ENCODE data around the gene MLF2. TPM values are rescaled to one million over a fixed set of nuclear protein-coding genes. Genes with fewer than 3 reads are reported as not detected.

Gene MLF2
- total and polyA plus RNA-seq, 2 of the 13 experiments (the other 11 are each of a cell fraction or from before 2014, with no cell fraction given), result 88.1 to 167 TPM

DNA sequence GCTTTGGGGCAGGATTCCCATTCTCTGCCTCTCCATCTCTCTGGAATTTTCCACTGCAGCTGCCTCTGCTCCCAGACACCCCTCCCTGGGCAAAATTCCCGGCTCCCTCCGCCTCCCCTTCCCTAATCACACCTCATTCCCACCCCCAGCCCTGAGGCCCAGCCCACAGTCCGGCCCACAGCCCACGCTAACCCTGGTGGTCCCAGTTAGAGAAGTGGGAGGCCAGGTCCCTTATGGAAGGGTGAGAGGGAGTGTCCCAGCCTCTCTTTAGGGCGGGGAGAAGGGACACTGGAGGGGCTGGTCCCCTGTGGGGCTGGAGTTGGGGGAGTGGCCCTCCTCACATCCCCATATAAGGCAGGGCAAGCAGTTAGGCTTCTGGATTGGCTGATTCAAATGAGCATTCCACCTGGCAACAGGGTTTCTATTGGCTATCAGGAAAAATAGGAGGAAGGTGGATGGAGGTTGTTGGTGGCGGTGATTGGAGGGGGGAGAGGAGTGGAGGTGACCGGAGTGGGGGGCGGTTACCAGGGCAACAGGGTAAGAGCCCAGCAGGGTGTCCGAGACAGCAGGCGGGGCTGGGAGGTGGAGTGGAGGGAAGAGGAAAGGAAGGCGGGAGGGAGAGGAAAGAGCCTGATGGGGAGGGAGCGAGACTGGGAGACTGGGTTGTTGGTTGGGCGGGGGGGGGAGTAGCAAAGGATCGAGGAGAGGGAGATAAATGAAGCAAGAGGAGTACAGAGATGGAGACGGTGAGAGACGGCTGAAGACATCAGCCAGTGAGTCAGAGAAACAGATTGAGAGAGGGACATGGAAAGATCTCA lies 11.3 kb upstream of the MLF2 start:
- ChIA-PET CTCF (ENCODE audit: low intra/inter-chr PET ratio, low total read pairs) (no interaction called here), POLR2A (interaction anchor here (0.6 to 8.3 kb wide), 3 partner anchors 11 to 39 kb away, joined by 3 to 162 read pairs (median 11); partner anchors contain the start of gene MLF2)
- H3K27me3 ChIP-seq (ENCODE audit: control insufficient read depth in 1 of 2, insufficient read depth in 2 of 2, low read length in 2 of 2), result no peaks in the 10 kb centered on the region
- in situ Hi-C loops (cut with HindIII; ENCODE audit: extremely low pct_ligation_motif_present, low pct_unique_long_range_greater_than_20kb), result no loop called here
- H3K9me3 ChIP-seq (ENCODE audit: low read length), result no peaks in the 10 kb centered on the region
- H3K36me3 ChIP-seq (replicated peaks in 1 of 2; ENCODE audit: control insufficient read depth in 1 of 2, insufficient read depth in 2 of 2, low read length in 2 of 2), result no peaks in the 10 kb centered on the region
- peak overlapping the region; percentile 41 to 72 (median 51) for H3K4me3 ChIP-seq (replicated peaks in 1 of 3; ENCODE audit: insufficient read depth in 1 of 3, low read depth in 2 of 3, low read length in 3 of 3)
- H3K27ac ChIP-seq (ENCODE audit: extremely low read length, insufficient read depth, low read length), result peak overlapping the region; percentile 54
- H2AFZ ChIP-seq (ENCODE audit: low read length), result no peak overlapping the region
- peak overlapping the region; percentile 62 for H3K9ac ChIP-seq (ENCODE audit: insufficient read depth, low read depth, low read length)
- WGBS (ENCODE audit: low lambda C conversion rate), result 3% methylated on average over 16 of the region's 16 CpGs
- peak; percentile 95 for DNase-seq (ENCODE audit: low spot score)
- H3K4me2 ChIP-seq (ENCODE audit: low read depth, low read length), result peak overlapping the region; percentile 80
- 0 out of 2 replicates have a peak, but pooled peaks cover 6% of the 10 kb centered on the region for H4K20me1 ChIP-seq (ENCODE audit: insufficient read depth, low read length)
- peaks cover 20% of the 10 kb centered on the region for H3K79me2 ChIP-seq (ENCODE audit: insufficient read depth, low read length)
- H3K4me1 ChIP-seq (ENCODE audit: insufficient read depth, low read length), result peaks cover 77% of the 10 kb centered on the region
- intact Hi-C loops (cut with micrococcal nuclease; ENCODE audit: unreplicated experiment), result loop anchor here (1.0 kb wide), 1 partner anchor 11 kb away; the partner anchor contains the start of gene MLF2
- FAIRE-seq, result peak; percentile 95
- BruUV-seq (replicated peaks), result no TSS peak
- ATAC-seq, result peak; percentile 82
- TF ChIP-seq NONO (IDR thresholded peaks at IDR 0.05), result no peak
- TF ChIP-seq NONO (CRISPR knock-in tag; conservative IDR thresholded peaks at IDR 0.05), result no peak
- TF ChIP-seq HNRNPK (IDR thresholded peaks at IDR 0.05; ENCODE audit: low read depth, low read length, poor library complexity, severe bottlenecking), result no peak
- 0 out of 2 replicates have a peak, but pooled peaks have one; percentile 55 for TF ChIP-seq PHF21A (CRISPR knock-in tag; IDR thresholded peaks at IDR 0.05)
- TF ChIP-seq, protein P1, sequence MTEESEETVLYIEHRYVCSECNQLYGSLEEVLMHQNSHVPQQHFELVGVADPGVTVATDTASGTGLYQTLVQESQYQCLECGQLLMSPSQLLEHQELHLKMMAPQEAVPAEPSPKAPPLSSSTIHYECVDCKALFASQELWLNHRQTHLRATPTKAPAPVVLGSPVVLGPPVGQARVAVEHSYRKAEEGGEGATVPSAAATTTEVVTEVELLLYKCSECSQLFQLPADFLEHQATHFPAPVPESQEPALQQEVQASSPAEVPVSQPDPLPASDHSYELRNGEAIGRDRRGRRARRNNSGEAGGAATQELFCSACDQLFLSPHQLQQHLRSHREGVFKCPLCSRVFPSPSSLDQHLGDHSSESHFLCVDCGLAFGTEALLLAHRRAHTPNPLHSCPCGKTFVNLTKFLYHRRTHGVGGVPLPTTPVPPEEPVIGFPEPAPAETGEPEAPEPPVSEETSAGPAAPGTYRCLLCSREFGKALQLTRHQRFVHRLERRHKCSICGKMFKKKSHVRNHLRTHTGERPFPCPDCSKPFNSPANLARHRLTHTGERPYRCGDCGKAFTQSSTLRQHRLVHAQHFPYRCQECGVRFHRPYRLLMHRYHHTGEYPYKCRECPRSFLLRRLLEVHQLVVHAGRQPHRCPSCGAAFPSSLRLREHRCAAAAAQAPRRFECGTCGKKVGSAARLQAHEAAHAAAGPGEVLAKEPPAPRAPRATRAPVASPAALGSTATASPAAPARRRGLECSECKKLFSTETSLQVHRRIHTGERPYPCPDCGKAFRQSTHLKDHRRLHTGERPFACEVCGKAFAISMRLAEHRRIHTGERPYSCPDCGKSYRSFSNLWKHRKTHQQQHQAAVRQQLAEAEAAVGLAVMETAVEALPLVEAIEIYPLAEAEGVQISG (CRISPR knock-in tag; IDR thresholded peaks at IDR 0.05), result no peak
- no peak for TF ChIP-seq ZNF749 (CRISPR knock-in tag; IDR thresholded peaks at IDR 0.05; ENCODE audit: borderline replicate concordance)
- TF ChIP-seq, protein P2, sequence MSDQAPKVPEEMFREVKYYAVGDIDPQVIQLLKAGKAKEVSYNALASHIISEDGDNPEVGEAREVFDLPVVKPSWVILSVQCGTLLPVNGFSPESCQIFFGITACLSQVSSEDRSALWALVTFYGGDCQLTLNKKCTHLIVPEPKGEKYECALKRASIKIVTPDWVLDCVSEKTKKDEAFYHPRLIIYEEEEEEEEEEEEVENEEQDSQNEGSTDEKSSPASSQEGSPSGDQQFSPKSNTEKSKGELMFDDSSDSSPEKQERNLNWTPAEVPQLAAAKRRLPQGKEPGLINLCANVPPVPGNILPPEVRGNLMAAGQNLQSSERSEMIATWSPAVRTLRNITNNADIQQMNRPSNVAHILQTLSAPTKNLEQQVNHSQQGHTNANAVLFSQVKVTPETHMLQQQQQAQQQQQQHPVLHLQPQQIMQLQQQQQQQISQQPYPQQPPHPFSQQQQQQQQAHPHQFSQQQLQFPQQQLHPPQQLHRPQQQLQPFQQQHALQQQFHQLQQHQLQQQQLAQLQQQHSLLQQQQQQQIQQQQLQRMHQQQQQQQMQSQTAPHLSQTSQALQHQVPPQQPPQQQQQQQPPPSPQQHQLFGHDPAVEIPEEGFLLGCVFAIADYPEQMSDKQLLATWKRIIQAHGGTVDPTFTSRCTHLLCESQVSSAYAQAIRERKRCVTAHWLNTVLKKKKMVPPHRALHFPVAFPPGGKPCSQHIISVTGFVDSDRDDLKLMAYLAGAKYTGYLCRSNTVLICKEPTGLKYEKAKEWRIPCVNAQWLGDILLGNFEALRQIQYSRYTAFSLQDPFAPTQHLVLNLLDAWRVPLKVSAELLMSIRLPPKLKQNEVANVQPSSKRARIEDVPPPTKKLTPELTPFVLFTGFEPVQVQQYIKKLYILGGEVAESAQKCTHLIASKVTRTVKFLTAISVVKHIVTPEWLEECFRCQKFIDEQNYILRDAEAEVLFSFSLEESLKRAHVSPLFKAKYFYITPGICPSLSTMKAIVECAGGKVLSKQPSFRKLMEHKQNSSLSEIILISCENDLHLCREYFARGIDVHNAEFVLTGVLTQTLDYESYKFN (CRISPR knock-in tag; conservative IDR thresholded peaks at IDR 0.05), result peak; percentile 29; the same call in 1 of the 2 replicates
- TF ChIP-seq ZNF251 (CRISPR knock-in tag; IDR thresholded peaks at IDR 0.05), result no peak
- no peak for TF ChIP-seq SMAD3 (CRISPR knock-in tag; IDR thresholded peaks at IDR 0.05)
- TF ChIP-seq, protein P3, sequence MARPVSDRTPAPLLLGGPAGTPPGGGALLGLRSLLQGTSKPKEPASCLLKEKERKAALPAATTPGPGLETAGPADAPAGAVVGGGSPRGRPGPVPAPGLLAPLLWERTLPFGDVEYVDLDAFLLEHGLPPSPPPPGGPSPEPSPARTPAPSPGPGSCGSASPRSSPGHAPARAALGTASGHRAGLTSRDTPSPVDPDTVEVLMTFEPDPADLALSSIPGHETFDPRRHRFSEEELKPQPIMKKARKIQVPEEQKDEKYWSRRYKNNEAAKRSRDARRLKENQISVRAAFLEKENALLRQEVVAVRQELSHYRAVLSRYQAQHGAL (CRISPR knock-in tag; IDR thresholded peaks at IDR 0.05; ENCODE audit: not compliant biosample characterization), result no peak
- TF ChIP-seq MAZ (IDR thresholded peaks at IDR 0.05; ENCODE audit: borderline replicate concordance, low read depth, low read length), result peak; percentile 50; the same call in 1 of the 2 replicates
- peak; percentile 10; the same call in 1 of the 2 replicates for TF ChIP-seq MAZ (CRISPR knock-in tag; IDR thresholded peaks at IDR 0.05; ENCODE audit: low read depth)
- no peak for TF ChIP-seq NCOA5 (CRISPR knock-in tag; IDR thresholded peaks at IDR 0.05)
